Measurements from ENCODE around the gene SLC25A24. TPM values are rescaled to one million over a fixed set of nuclear protein-coding genes. Genes with fewer than 3 reads are reported as not detected.
"Not testable (repeated sequence)": the region's sequence is repeated elsewhere in the genome, so short reads cannot be mapped to it uniquely, and the experiment has no call there.

The SLC25A24 gene
- total and polyA plus RNA-seq, 2 of the 13 experiments (the other 11 are each of a cell fraction or from before 2014, with no cell fraction given): 8.0 to 12.4 TPM

DNA sequence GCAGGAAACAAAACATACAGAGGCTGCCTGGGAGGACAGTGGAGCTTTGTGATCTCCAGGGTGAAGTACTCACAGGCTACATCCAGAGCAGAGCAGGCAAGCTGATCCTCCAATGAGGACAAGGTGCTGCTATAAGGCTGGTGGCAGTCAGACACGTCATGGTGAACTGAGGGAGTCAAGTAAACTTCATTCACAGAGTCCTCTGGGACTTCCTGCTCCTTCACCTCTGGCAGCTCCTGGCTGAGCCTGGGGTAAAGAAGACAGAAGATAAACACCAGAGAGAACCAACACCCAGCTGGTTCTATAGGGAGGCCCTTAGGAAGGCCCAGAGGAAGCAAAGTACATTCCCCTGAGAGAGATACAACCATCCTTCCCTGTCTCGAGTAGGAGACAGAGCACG lies 32.0 kb upstream of the SLC25A24 start:
- H3K9ac ChIP-seq (ENCODE audit: insufficient read depth, low read depth, low read length); H3K9me3 ChIP-seq (ENCODE audit: low read length); ATAC-seq; intact Hi-C loops (cut with micrococcal nuclease; ENCODE audit: unreplicated experiment); FAIRE-seq; H3K27ac ChIP-seq (ENCODE audit: extremely low read length, insufficient read depth, low read length); H2AFZ ChIP-seq (ENCODE audit: low read length); H3K4me2 ChIP-seq (ENCODE audit: low read depth, low read length); BruUV-seq (replicated peaks); CTCF ChIA-PET (ENCODE audit: low intra/inter-chr PET ratio, low total read pairs); H4K20me1 ChIP-seq (ENCODE audit: insufficient read depth, low read length); POLR2A ChIA-PET; H3K79me2 ChIP-seq (ENCODE audit: insufficient read depth, low read length); H3K4me3 ChIP-seq (replicated peaks in 1 of 3; ENCODE audit: insufficient read depth in 1 of 3, low read depth in 2 of 3, low read length in 3 of 3); H3K36me3 ChIP-seq (replicated peaks in 1 of 2; ENCODE audit: control insufficient read depth in 1 of 2, insufficient read depth in 2 of 2, low read length in 2 of 2); H3K27me3 ChIP-seq (ENCODE audit: control insufficient read depth in 1 of 2, insufficient read depth in 2 of 2, low read length in 2 of 2); H3K4me1 ChIP-seq (ENCODE audit: insufficient read depth, low read length); in situ Hi-C loops (cut with HindIII; ENCODE audit: extremely low pct_ligation_motif_present, low pct_unique_long_range_greater_than_20kb); DNase-seq (ENCODE audit: low spot score): not testable (repeated sequence)
- WGBS (ENCODE audit: low lambda C conversion rate): no CpG with 5 or more reads among the region's 3 CpGs

- H3K4me1 ChIP-seq (ENCODE audit: insufficient read depth, low read length); POLR2A ChIA-PET; DNase-seq (ENCODE audit: low spot score); H3K4me2 ChIP-seq (ENCODE audit: low read depth, low read length); H3K27me3 ChIP-seq (ENCODE audit: control insufficient read depth in 1 of 2, insufficient read depth in 2 of 2, low read length in 2 of 2); ATAC-seq; intact Hi-C loops (cut with micrococcal nuclease; ENCODE audit: unreplicated experiment); H3K4me3 ChIP-seq (replicated peaks in 1 of 3; ENCODE audit: insufficient read depth in 1 of 3, low read depth in 2 of 3, low read length in 3 of 3); in situ Hi-C loops (cut with HindIII; ENCODE audit: extremely low pct_ligation_motif_present, low pct_unique_long_range_greater_than_20kb); H4K20me1 ChIP-seq (ENCODE audit: insufficient read depth, low read length); H3K9ac ChIP-seq (ENCODE audit: insufficient read depth, low read depth, low read length); BruUV-seq (replicated peaks); H3K27ac ChIP-seq (ENCODE audit: extremely low read length, insufficient read depth, low read length); H3K79me2 ChIP-seq (ENCODE audit: insufficient read depth, low read length); CTCF ChIA-PET (ENCODE audit: low intra/inter-chr PET ratio, low total read pairs); H3K36me3 ChIP-seq (replicated peaks in 1 of 2; ENCODE audit: control insufficient read depth in 1 of 2, insufficient read depth in 2 of 2, low read length in 2 of 2); FAIRE-seq; H2AFZ ChIP-seq (ENCODE audit: low read length); H3K9me3 ChIP-seq (ENCODE audit: low read length): not testable (repeated sequence)
- WGBS (ENCODE audit: low lambda C conversion rate): no CpG with 5 or more reads among the region's 3 CpGs
Observed at GRCh38 chr1:108229976-108230375, 29.8 kb upstream of the SLC25A24 start.

DNA sequence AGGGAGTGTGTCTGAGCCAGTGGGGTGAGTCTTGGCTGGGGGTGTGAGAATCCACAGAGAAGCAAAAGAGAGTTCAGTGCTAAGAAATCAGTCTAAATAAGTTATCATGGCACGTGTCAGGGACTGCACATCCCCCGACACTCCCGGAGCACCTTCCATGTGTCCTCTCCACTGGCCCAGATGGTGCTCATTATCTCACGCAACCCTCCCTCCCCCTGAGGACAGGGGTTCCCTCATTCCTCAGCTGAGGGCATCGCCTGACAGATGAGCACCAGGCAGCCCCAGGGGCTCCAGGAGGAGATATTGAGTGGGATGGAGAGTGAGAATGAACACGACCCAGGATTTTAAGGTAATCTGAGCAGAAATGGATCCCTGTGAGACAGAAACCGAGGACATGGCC lies 27.6 kb upstream of the SLC25A24 start:
- not testable (repeated sequence) for H3K27me3 ChIP-seq (ENCODE audit: control insufficient read depth in 1 of 2, insufficient read depth in 2 of 2, low read length in 2 of 2)

DNA sequence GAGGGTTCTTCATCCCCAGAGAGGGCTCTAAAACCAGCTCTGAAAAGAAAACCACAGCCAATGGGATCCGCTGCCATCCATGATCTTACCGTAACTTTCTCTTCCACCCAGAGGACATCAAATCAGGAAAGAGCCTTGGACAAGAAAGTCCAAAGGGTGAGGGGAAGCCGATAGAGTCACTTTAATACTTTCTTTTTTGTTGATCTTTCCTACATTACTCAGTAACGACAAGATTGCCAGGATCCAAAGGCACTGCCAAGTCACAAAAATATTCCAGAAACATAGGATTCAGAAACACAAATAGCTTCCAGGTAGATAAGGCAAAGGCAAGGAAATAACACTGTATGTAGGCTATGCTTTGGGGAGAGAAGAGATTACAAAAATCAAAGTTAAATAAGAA lies 26.7 kb upstream of the SLC25A24 start:
- ATAC-seq; H4K20me1 ChIP-seq (ENCODE audit: insufficient read depth, low read length); H3K79me2 ChIP-seq (ENCODE audit: insufficient read depth, low read length); intact Hi-C loops (cut with micrococcal nuclease; ENCODE audit: unreplicated experiment); H3K27me3 ChIP-seq (ENCODE audit: control insufficient read depth in 1 of 2, insufficient read depth in 2 of 2, low read length in 2 of 2); H3K27ac ChIP-seq (ENCODE audit: extremely low read length, insufficient read depth, low read length); in situ Hi-C loops (cut with HindIII; ENCODE audit: extremely low pct_ligation_motif_present, low pct_unique_long_range_greater_than_20kb); H2AFZ ChIP-seq (ENCODE audit: low read length); H3K36me3 ChIP-seq (replicated peaks in 1 of 2; ENCODE audit: control insufficient read depth in 1 of 2, insufficient read depth in 2 of 2, low read length in 2 of 2); POLR2A ChIA-PET; BruUV-seq (replicated peaks); H3K4me3 ChIP-seq (replicated peaks in 1 of 3; ENCODE audit: insufficient read depth in 1 of 3, low read depth in 2 of 3, low read length in 3 of 3); FAIRE-seq; H3K4me2 ChIP-seq (ENCODE audit: low read depth, low read length); H3K4me1 ChIP-seq (ENCODE audit: insufficient read depth, low read length); DNase-seq (ENCODE audit: low spot score); CTCF ChIA-PET (ENCODE audit: low intra/inter-chr PET ratio, low total read pairs); H3K9ac ChIP-seq (ENCODE audit: insufficient read depth, low read depth, low read length); H3K9me3 ChIP-seq (ENCODE audit: low read length): not testable (repeated sequence)
- 13% methylated on average over 1 of the region's 4 CpGs for WGBS (ENCODE audit: low lambda C conversion rate)

More for the DNA sequence above, 27.6 kb upstream of the SLC25A24 start:
- H3K9me3 ChIP-seq (ENCODE audit: low read length); POLR2A ChIA-PET; H3K9ac ChIP-seq (ENCODE audit: insufficient read depth, low read depth, low read length); in situ Hi-C loops (cut with HindIII; ENCODE audit: extremely low pct_ligation_motif_present, low pct_unique_long_range_greater_than_20kb); ATAC-seq; H2AFZ ChIP-seq (ENCODE audit: low read length); BruUV-seq (replicated peaks); H3K79me2 ChIP-seq (ENCODE audit: insufficient read depth, low read length); DNase-seq (ENCODE audit: low spot score); CTCF ChIA-PET (ENCODE audit: low intra/inter-chr PET ratio, low total read pairs); H3K36me3 ChIP-seq (replicated peaks in 1 of 2; ENCODE audit: control insufficient read depth in 1 of 2, insufficient read depth in 2 of 2, low read length in 2 of 2); H3K4me1 ChIP-seq (ENCODE audit: insufficient read depth, low read length); intact Hi-C loops (cut with micrococcal nuclease; ENCODE audit: unreplicated experiment); H3K4me2 ChIP-seq (ENCODE audit: low read depth, low read length); H3K27ac ChIP-seq (ENCODE audit: extremely low read length, insufficient read depth, low read length); H3K4me3 ChIP-seq (replicated peaks in 1 of 3; ENCODE audit: insufficient read depth in 1 of 3, low read depth in 2 of 3, low read length in 3 of 3); FAIRE-seq; H4K20me1 ChIP-seq (ENCODE audit: insufficient read depth, low read length): not testable (repeated sequence)
- no CpG with 5 or more reads among the region's 7 CpGs for WGBS (ENCODE audit: low lambda C conversion rate)

Data from HepG2 (cell line).